Vagina (tissue), 2 donors: ENCODE data around the gene KRT2.

Experiments
- CTCF ChIP-seq, 3 experiments: fragments of 450-650 bp in 2 of 3; fragments of 200-600 bp in 1 of 3; sonication (generic) in 1 of 3; IDR thresholded peaks; one replicate each; pipeline ENCODE4 v1.5.1; 2017 to 2019; ENCODE audit warnings: antibody characterized with exemption in 3 of 3, mild to moderate bottlenecking in 2 of 3, moderate library complexity in 2 of 3
- POLR2AphosphoS5 ChIP-seq, 2 donors: sonication (generic); formaldehyde crosslinking; IDR thresholded peaks; one replicate each; pipeline ENCODE4 v1.9.0; 2017; ENCODE audit warnings: antibody characterized with exemption in 2 of 2, mild to moderate bottlenecking in 2 of 2, low read depth in 1 of 2; ENCODE audit not compliant: insufficient read depth in 1 of 2

- TF ChIP-seq POLR2AphosphoS5 (IDR thresholded peaks at IDR 0.05; ENCODE audit: insufficient read depth in 1 of 2, low read depth in 1 of 2) (no peak), CTCF (IDR thresholded peaks at IDR 0.05) (no peak)
Observed at GRCh38 chr12:52631264-52631663, 20.7 kb downstream of the KRT2 start.
